Activated naive CD4-positive, alpha-beta T cell treated with anti-CD3 and anti-CD28 coated beads for 36 hours (primary cell): ENCODE measurements around the gene STK11IP. TPM values are rescaled to one million over a fixed set of nuclear protein-coding genes. Genes with fewer than 3 reads are reported as not detected.

Experiments
- CTCF ChIA-PET: fragments of 350-600 bp; sonication (Branson Sonifier 250); formaldehyde crosslinking; loops from one replicate; lab custom pipeline; 2021; ENCODE audit warnings: antibody characterized with exemption; lab: Charles Lee
- DNase-seq: peaks from one replicate; pipeline ENCODE4 v3.0.0-alpha.2; 2020
- H3K27ac Mint-ChIP-seq: one replicate; pipeline ENCODE4 v1.8.0; 2021; ENCODE audit warnings: mild to moderate bottlenecking, mixed read lengths
- H3K27me3 Mint-ChIP-seq: one replicate; pipeline ENCODE4 v1.8.0; 2021; ENCODE audit warnings: low read depth, mixed read lengths
- H3K36me3 Mint-ChIP-seq: one replicate; pipeline ENCODE4 v1.8.0; 2021; ENCODE audit warnings: low read depth, mixed read lengths
- H3K4me1 Mint-ChIP-seq: one replicate; pipeline ENCODE4 v1.8.0; 2021; ENCODE audit warnings: low read depth, mixed read lengths
- H3K4me3 Mint-ChIP-seq: one replicate; pipeline ENCODE4 v1.8.0; 2021; ENCODE audit warnings: mild to moderate bottlenecking, moderate library complexity, mixed read lengths
- H3K9me3 Mint-ChIP-seq: one replicate; pipeline ENCODE4 v1.8.0; 2021; ENCODE audit warnings: mixed read lengths
- intact Hi-C: fragments of 100-400 bp; cut with micrococcal nuclease; formaldehyde crosslinking; loops from one replicate; pipeline ENCODE4 v1.15.1; 2023
- total RNA-seq, 2 experiments: library from RNA; stranded (reverse); gene quantifications; one replicate each; pipeline ENCODE4 v1.2.3, GENCODE V29; 2021

Gene STK11IP
- total RNA-seq, 2 experiments from 2014 or later, result 32.1 TPM

GRCh38 chr2:219628986-219629901 lies 31.6 kb downstream of the STK11IP start:
- CTCF ChIA-PET, result interaction anchor here (1.0 to 1.5 kb wide), 2 partner anchors 14 to 88 kb away, joined by 3 to 4 read pairs; no protein-coding TSS in a partner anchor

GRCh38 chr2:219629976-219630695 lies 32.5 kb downstream of the STK11IP start:
- peaks cover 3% of the 10 kb centered on the region for H3K4me1 Mint-ChIP-seq
- H3K9me3 Mint-ChIP-seq, result no peaks in the 10 kb centered on the region
- no peak overlapping the region for H3K4me3 Mint-ChIP-seq
- no peaks in the 10 kb centered on the region for H3K36me3 Mint-ChIP-seq
- intact Hi-C loops, result no loop called here
- H3K27ac Mint-ChIP-seq, result no peak overlapping the region
- CTCF ChIA-PET, result interaction anchor here (1.5 to 1.7 kb wide), 2 partner anchors 12 to 13 kb away, joined by 3 to 8 read pairs; no protein-coding TSS in a partner anchor
- DNase-seq, result no peak
- H3K27me3 Mint-ChIP-seq, result peaks cover 14% of the 10 kb centered on the region

More at GRCh38 chr2:219628986-219629901, 31.6 kb downstream of the STK11IP start:
- Mint-ChIP-seq H3K4me3 (no peak overlapping the region), H3K27me3 (peaks cover 14% of the 10 kb centered on the region), H3K4me1 (peaks cover 3% of the 10 kb centered on the region), H3K27ac (no peak overlapping the region), H3K9me3 (no peaks in the 10 kb centered on the region), H3K36me3 (no peaks in the 10 kb centered on the region)
- no peak for DNase-seq
- intact Hi-C loops, result no loop called here

- CTCF ChIA-PET, result interaction anchor here (0.8 to 1.7 kb wide), 2 partner anchors 11 to 14 kb away, joined by 3 to 8 read pairs; no protein-coding TSS in a partner anchor
- no peak for DNase-seq
- H3K4me3 Mint-ChIP-seq, result no peak overlapping the region
- peaks cover 14% of the 10 kb centered on the region for H3K27me3 Mint-ChIP-seq
- H3K9me3 Mint-ChIP-seq, result no peaks in the 10 kb centered on the region
- H3K36me3 Mint-ChIP-seq, result no peaks in the 10 kb centered on the region
- intact Hi-C loops, result no loop called here
- no peak overlapping the region for H3K27ac Mint-ChIP-seq
- peaks cover 3% of the 10 kb centered on the region for H3K4me1 Mint-ChIP-seq
These were observed 33.2 kb downstream of the STK11IP start for GRCh38 chr2:219630770-219631405.

GRCh38 chr2:219631406-219631891 lies 33.8 kb downstream of the STK11IP start:
- intact Hi-C loops, result no loop called here

GRCh38 chr2:219631904-219632759 lies 34.5 kb downstream of the STK11IP start:
- Mint-ChIP-seq H3K27me3 (peaks cover 6% of the 10 kb centered on the region), H3K27ac (no peak overlapping the region), H3K36me3 (no peaks in the 10 kb centered on the region), H3K4me1 (no peaks in the 10 kb centered on the region), H3K4me3 (no peak overlapping the region), H3K9me3 (no peaks in the 10 kb centered on the region)
- DNase-seq, result no peak
- intact Hi-C loops, result no loop called here
- CTCF ChIA-PET, result interaction anchor here (1.4 to 1.7 kb wide), 2 partner anchors 10 to 11 kb away, joined by 4 to 8 read pairs; no protein-coding TSS in a partner anchor

More at GRCh38 chr2:219631406-219631891, 33.8 kb downstream of the STK11IP start:
- CTCF ChIA-PET, result interaction anchor here (0.8 to 1.7 kb wide), 2 partner anchors 11 to 14 kb away, joined by 3 to 8 read pairs; no protein-coding TSS in a partner anchor
- H3K36me3 Mint-ChIP-seq, result no peaks in the 10 kb centered on the region
- H3K27me3 Mint-ChIP-seq, result peaks cover 13% of the 10 kb centered on the region
- H3K4me3 Mint-ChIP-seq, result no peak overlapping the region
- peaks cover 3% of the 10 kb centered on the region for H3K4me1 Mint-ChIP-seq
- H3K27ac Mint-ChIP-seq, result no peak overlapping the region
- no peak for DNase-seq
- H3K9me3 Mint-ChIP-seq, result no peaks in the 10 kb centered on the region

- Mint-ChIP-seq H3K27ac (no peak overlapping the region), H3K4me3 (no peak overlapping the region), H3K27me3 (peaks cover 6% of the 10 kb centered on the region), H3K9me3 (no peaks in the 10 kb centered on the region), H3K4me1 (no peaks in the 10 kb centered on the region), H3K36me3 (no peaks in the 10 kb centered on the region)
- no peak for DNase-seq
- CTCF ChIA-PET, result interaction anchor here (1.4 kb wide), 1 partner anchor 10 kb away, joined by 4 read pairs; no protein-coding TSS in a partner anchor
- intact Hi-C loops, result no loop called here
These were observed 35.1 kb downstream of the STK11IP start for GRCh38 chr2:219632760-219633105.

- Mint-ChIP-seq H3K36me3 (no peaks in the 10 kb centered on the region), H3K27me3 (peaks cover 6% of the 10 kb centered on the region), H3K4me1 (no peaks in the 10 kb centered on the region), H3K9me3 (no peaks in the 10 kb centered on the region), H3K4me3 (no peak overlapping the region), H3K27ac (no peak overlapping the region)
- DNase-seq, result no peak
- CTCF ChIA-PET, result interaction anchor here (1.4 kb wide), 1 partner anchor 9 kb away, joined by 4 read pairs; no protein-coding TSS in a partner anchor
- intact Hi-C loops, result no loop called here
These were observed 35.8 kb downstream of the STK11IP start for GRCh38 chr2:219633276-219634065.

- no peaks in the 10 kb centered on the region for H3K36me3 Mint-ChIP-seq
- H3K4me3 Mint-ChIP-seq, result no peak overlapping the region
- H3K27ac Mint-ChIP-seq, result no peak overlapping the region
- intact Hi-C loops, result no loop called here
- no peaks in the 10 kb centered on the region for H3K27me3 Mint-ChIP-seq
- CTCF ChIA-PET, result interaction anchor here (1.1 kb wide), 1 partner anchor 22 kb away, joined by 3 read pairs; no protein-coding TSS in a partner anchor
- DNase-seq, result no peak
- H3K9me3 Mint-ChIP-seq, result no peaks in the 10 kb centered on the region
- H3K4me1 Mint-ChIP-seq, result no peaks in the 10 kb centered on the region
These were observed 36.7 kb downstream of the STK11IP start for GRCh38 chr2:219634171-219634940.

- intact Hi-C loops, result no loop called here
- Mint-ChIP-seq H3K36me3 (no peaks in the 10 kb centered on the region), H3K27me3 (no peaks in the 10 kb centered on the region), H3K4me3 (no peak overlapping the region), H3K4me1 (no peaks in the 10 kb centered on the region), H3K27ac (no peak overlapping the region), H3K9me3 (no peaks in the 10 kb centered on the region)
- CTCF ChIA-PET, result interaction anchor here (0.6 to 1.1 kb wide), 2 partner anchors 23 to 94 kb away, joined by 3 read pairs; no protein-coding TSS in a partner anchor
- DNase-seq, result no peak
These were observed 37.5 kb downstream of the STK11IP start for GRCh38 chr2:219634951-219635751.
